Activated CD8-positive, alpha-beta T cell treated with anti-CD3 and anti-CD28 coated beads for 36 hours (primary cell): ENCODE results near the gene FANK1. TPM values are rescaled to one million over a fixed set of nuclear protein-coding genes. Genes with fewer than 3 reads are reported as not detected.
A peak's percentile ranks its signal among the peaks of the same experiment; 100 is the strongest.

Experiments used
- ATAC-seq: fragments of 200-7000 bp; cut with Tn5 transposase; one replicate; pipeline ENCODE4 v1.10.0; 2021; ENCODE audit warnings: mild to moderate bottlenecking, moderate library complexity
- CTCF ChIA-PET: fragments of 350-600 bp; sonication (Branson Sonifier 250); formaldehyde crosslinking; loops from one replicate; lab custom pipeline; 2021; ENCODE audit warnings: antibody characterized with exemption; lab: Charles Lee
- POLR2A ChIA-PET: fragments of 350-600 bp; sonication (Branson Sonifier 250); formaldehyde crosslinking; loops from one replicate; lab custom pipeline; 2021; ENCODE audit warnings: antibody characterized with exemption; lab: Charles Lee
- DNase-seq: peaks from one replicate; pipeline ENCODE4 v3.0.0-alpha.2; 2020
- H3K27ac Mint-ChIP-seq: one replicate; pipeline ENCODE4 v1.8.0; 2021; ENCODE audit warnings: mild to moderate bottlenecking, mixed read lengths
- H3K27me3 Mint-ChIP-seq: one replicate; pipeline ENCODE4 v1.8.0; 2021; ENCODE audit warnings: mixed read lengths
- H3K36me3 Mint-ChIP-seq: one replicate; pipeline ENCODE4 v1.8.0; 2021; ENCODE audit warnings: low read depth, mixed read lengths
- H3K4me1 Mint-ChIP-seq: one replicate; pipeline ENCODE4 v1.8.0; 2021; ENCODE audit warnings: low read depth, mixed read lengths
- H3K4me3 Mint-ChIP-seq: one replicate; pipeline ENCODE4 v1.8.0; 2021; ENCODE audit warnings: mild to moderate bottlenecking, moderate library complexity, mixed read lengths
- H3K9me3 Mint-ChIP-seq: one replicate; pipeline ENCODE4 v1.8.0; 2021; ENCODE audit warnings: mixed read lengths
- intact Hi-C: fragments of 100-400 bp; cut with micrococcal nuclease; formaldehyde crosslinking; loops from one replicate; pipeline ENCODE4 v1.10.0; 2022
- total RNA-seq, 2 experiments: library from RNA; stranded (reverse); gene quantifications; one replicate each; pipeline ENCODE4 v1.2.3, GENCODE V29; 2021
- TF ChIP-seq, protein P1 (sequence below): fragments of 200-600 bp; IDR thresholded peaks from one replicate; pipeline ENCODE4 v1.8.0; 2022; ENCODE audit warnings: antibody characterized with exemption, mild to moderate bottlenecking

FANK1 gene
- total RNA-seq, 2 experiments from 2014 or later: 0.45 to 0.58 TPM

GRCh38 chr10:125865120-125865519 lies 31.2 kb upstream of the FANK1 start:
- H3K27me3 Mint-ChIP-seq: no peaks in the 10 kb centered on the region
- no peaks in the 10 kb centered on the region for H3K36me3 Mint-ChIP-seq
- H3K4me3 Mint-ChIP-seq: no peak overlapping the region
- DNase-seq (no peak), ATAC-seq (no peak)
- ChIA-PET POLR2A (no interaction called here), CTCF (interaction anchor here (0.9 kb wide), 1 partner anchor 11 kb away, joined by 3 read pairs; no protein-coding TSS in a partner anchor)
- H3K4me1 Mint-ChIP-seq: no peaks in the 10 kb centered on the region
- no peaks in the 10 kb centered on the region for H3K9me3 Mint-ChIP-seq
- intact Hi-C loops: no loop called here
- TF ChIP-seq, protein P1, sequence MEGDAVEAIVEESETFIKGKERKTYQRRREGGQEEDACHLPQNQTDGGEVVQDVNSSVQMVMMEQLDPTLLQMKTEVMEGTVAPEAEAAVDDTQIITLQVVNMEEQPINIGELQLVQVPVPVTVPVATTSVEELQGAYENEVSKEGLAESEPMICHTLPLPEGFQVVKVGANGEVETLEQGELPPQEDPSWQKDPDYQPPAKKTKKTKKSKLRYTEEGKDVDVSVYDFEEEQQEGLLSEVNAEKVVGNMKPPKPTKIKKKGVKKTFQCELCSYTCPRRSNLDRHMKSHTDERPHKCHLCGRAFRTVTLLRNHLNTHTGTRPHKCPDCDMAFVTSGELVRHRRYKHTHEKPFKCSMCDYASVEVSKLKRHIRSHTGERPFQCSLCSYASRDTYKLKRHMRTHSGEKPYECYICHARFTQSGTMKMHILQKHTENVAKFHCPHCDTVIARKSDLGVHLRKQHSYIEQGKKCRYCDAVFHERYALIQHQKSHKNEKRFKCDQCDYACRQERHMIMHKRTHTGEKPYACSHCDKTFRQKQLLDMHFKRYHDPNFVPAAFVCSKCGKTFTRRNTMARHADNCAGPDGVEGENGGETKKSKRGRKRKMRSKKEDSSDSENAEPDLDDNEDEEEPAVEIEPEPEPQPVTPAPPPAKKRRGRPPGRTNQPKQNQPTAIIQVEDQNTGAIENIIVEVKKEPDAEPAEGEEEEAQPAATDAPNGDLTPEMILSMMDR: no peak
- no peak overlapping the region for H3K27ac Mint-ChIP-seq

- intact Hi-C loops: no loop called here
- no peak for ATAC-seq
- H3K9me3 Mint-ChIP-seq: no peaks in the 10 kb centered on the region
- no peak overlapping the region for H3K27ac Mint-ChIP-seq
- TF ChIP-seq, protein P1: no peak
- no peaks in the 10 kb centered on the region for H3K27me3 Mint-ChIP-seq
- no peaks in the 10 kb centered on the region for H3K4me1 Mint-ChIP-seq
- no peak overlapping the region for H3K4me3 Mint-ChIP-seq
- no peaks in the 10 kb centered on the region for H3K36me3 Mint-ChIP-seq
- ChIA-PET POLR2A (no interaction called here), CTCF (no interaction called here)
- DNase-seq: no peak
Measured at GRCh38 chr10:125866421-125867029, 29.8 kb upstream of the FANK1 start.

DNA sequence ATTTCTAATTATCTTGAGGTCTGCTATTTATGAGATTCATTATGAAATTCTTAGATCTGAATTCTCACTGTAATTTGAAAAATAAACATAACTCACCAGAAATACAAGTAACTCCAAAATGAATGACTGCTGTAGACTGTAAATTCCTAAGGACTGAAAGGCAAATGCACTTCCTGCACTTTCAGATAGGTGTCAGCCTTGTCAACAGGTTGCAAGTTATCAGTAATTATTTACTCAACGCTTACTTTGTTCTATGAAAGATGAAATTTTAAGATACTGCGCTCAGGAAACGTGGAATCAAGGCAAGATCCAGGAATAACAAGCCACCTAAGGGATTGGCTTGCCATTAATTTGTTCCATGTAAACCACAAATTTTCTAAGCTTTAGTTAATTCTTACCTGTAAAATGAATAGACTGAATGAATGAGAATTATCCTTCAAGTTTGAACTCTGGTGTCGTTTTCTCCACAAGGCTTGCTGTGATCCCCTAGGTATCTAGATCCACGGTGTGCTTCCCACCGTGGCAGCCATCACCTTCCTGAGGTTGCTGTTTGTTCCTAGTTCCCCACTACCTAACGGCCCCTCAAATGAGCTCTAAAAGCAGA lies 27.9 kb upstream of the FANK1 start:
- ChIA-PET CTCF (interaction anchor here (1.0 to 3.2 kb wide), 8 partner anchors 8 to 635 kb away, joined by 3 to 21 read pairs (median 4); no protein-coding TSS in a partner anchor), POLR2A (no interaction called here)
- H3K9me3 Mint-ChIP-seq: no peaks in the 10 kb centered on the region
- no peak overlapping the region for H3K27ac Mint-ChIP-seq
- intact Hi-C loops: no loop called here
- TF ChIP-seq, protein P1: peak; percentile 84
- peak; percentile 18 for DNase-seq
- peak; percentile 53 for ATAC-seq
- H3K27me3 Mint-ChIP-seq: no peaks in the 10 kb centered on the region
- H3K36me3 Mint-ChIP-seq: no peaks in the 10 kb centered on the region
- no peak overlapping the region for H3K4me3 Mint-ChIP-seq
- H3K4me1 Mint-ChIP-seq: no peaks in the 10 kb centered on the region

- DNase-seq (no peak), ATAC-seq (no peak)
- H3K4me1 Mint-ChIP-seq: no peaks in the 10 kb centered on the region
- ChIA-PET CTCF (no interaction called here), POLR2A (no interaction called here)
- H3K9me3 Mint-ChIP-seq: peaks cover 6% of the 10 kb centered on the region
- TF ChIP-seq, protein P1: no peak
- peaks cover 14% of the 10 kb centered on the region for H3K36me3 Mint-ChIP-seq
- intact Hi-C loops: no loop called here
- no peak overlapping the region for H3K4me3 Mint-ChIP-seq
- H3K27ac Mint-ChIP-seq: no peak overlapping the region
- no peaks in the 10 kb centered on the region for H3K27me3 Mint-ChIP-seq
Measured at GRCh38 chr10:125871338-125871737, 25.0 kb upstream of the FANK1 start.
